DMS114 treated with DMSO at 0.1 percent for 48 hours (cell line): ENCODE data around the gene RASL10A.
A peak's percentile ranks its signal among the peaks of the same experiment; 100 is the strongest.

Experiments
- DNase-seq: peaks from one replicate; lab custom pipeline; 2025; ENCODE audit not compliant: unreplicated experiment; lab: John Stamatoyannopoulos, UW

RASL10A gene

DNA sequence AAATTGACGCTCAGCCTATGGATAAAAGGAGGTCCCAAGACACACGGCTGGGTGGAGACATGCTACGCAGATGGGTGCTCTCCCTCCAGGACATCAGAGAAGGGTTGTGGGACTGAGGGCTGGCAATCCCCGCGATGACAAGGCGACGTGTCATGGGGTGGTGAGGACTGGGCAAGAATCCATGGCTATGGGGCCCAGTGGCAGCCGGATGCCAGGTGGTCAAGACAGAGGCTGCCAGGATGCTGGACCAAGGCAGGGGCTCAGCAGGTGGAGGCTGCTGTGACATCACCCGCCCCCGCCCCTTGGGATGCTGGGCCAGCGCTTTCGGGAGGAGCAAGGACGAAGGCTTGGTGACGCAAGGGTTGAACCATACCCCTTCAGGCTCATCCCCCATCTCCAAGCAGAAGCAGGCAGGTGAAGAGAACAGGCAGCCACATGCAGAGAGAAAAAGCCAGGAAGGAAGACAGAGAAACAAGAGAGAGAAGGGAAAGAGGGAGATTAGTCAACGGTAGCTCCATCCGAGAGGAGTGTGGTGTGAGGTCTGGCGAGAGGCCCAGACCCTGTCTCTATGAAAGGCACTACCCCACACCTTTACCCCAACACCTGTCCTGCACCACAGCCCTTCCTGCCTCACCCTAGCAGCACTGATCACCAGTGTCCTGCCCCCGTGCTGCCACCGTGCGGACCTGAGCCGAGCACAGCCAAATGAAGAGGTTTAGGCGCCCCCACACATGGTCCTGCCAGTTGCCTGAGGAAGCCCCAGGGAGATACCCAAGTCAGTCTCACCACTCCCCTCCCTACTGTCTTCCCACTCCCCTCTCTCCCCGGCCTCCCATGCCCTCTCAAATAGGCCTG, 24.1 kb upstream of the RASL10A start:
- DNase-seq = no peak

DNA sequence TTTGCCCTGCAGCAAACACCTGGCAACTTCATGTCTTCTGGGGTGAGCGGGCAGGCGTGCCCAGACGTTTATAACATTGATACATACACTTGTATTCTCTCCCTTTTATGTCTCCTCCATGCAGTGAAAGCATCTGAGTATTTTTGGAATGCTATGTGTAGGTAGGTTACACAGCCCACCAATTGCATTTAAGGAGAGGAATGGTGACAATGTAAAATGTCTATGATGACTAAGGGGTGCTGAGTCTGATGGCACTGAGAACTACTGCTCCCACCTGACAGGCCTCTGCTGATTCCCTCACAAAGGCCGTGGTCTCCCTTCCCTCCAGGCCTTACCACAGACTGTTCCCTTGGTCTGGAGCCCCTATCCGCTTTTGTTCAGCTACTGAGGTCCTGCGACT, 22.9 kb upstream of the RASL10A start:
- DNase-seq = no peak

- DNase-seq = no peak
Observed at GRCh38 chr22:29337631-29338284, 22.3 kb upstream of the RASL10A start.

GRCh38 chr22:29336751-29337490, 21.4 kb upstream of the RASL10A start:
- no peak for DNase-seq

GRCh38 chr22:29335656-29336055, 20.2 kb upstream of the RASL10A start:
- DNase-seq = no peak

DNA sequence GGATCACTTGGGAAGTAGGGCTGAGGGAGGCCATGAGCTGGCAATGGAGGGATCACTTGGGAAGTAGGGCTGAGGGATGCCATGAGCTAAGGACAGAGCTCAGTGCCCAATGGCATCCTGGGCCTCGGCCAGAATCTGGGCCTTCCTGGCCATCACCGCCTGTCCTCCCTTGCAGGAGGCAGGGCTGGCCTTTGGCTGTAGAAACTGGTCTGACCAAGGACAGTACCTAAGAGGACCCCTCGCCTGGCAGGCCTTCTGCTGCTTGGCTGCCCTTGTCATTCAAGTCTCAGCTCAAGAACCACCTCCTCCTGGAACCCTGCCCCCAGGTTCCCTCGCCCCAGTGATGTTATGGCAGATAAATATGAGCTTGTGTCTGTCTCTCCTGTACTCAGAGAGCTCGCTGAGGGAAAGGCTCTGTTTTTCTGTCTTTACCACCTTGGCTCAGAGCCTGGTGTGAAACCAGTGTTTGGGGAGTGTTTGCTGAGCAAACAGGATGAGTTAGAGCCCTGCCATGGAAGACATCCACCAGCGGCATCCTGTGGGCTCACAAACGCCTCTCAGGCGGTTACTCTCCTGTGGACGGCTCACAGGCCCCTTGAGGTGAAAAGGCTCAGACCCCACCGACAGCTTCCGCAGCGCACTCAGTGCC, 19.3 kb upstream of the RASL10A start:
- no peak for DNase-seq

DNA sequence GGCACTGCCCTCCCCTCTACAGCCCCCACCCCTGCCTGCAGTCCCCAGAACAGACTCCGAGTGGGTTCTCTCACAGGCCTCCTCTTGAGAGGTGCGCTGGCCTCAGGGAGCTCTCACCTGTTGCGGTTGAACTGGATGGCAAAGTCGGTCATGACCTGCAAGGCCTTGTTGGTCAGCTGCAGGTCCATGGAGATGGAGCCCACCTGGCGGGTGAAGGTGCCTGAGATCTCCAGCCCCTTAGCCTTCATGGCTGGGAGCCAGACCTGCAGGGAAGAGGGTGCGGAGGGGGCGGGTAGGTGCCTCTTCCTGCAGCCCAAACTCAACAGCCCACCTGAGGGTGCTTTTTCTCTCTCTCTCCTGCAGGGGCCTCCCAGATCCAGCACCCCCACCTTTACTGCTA, 18.7 kb upstream of the RASL10A start:
- DNase-seq = no peak

- DNase-seq = no peak
Observed at GRCh38 chr22:29332886-29333496, 17.5 kb upstream of the RASL10A start.

GRCh38 chr22:29331658-29332300, 16.3 kb upstream of the RASL10A start:
- DNase-seq = no peak

DNA sequence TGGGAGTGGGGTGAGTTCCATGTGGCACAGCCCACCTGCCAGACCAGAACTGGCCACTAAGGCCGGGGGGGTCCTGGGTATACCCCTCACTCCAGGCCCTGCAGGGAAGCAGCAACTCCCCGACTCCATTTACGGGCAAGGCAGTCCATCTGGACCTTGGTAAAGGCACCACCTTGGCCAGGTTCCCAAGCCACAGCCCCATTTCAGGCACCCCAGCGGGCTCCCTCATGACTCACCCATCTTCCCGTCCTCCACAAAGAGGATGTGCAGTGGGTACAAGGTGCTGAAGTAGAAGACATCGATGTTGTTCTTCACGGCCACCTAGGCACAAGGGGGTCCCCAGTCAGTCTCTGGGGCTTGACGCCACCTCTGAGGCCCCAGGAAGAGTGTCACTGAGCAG, 15.7 kb upstream of the RASL10A start:
- no peak for DNase-seq

DNA sequence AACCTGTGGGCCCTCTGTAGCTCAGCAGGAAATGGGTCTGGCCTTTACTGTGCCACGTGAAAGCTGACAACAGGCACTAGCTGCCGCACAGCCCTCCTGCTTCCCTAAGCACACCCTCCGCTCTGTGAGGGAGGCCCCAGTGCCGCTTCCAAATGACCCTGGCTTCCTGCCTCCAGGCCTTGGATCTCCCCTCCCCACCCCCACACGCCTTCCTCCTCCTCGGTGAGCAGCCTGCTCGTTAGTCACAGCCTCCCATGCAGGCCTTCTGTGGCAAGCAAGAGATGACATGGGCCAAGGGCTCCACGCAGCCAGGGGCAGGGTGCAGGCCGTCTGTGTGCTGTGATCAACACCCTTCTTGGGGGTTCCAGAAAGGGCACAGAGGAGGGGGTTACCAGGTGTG, 15.3 kb upstream of the RASL10A start:
- DNase-seq = peak; percentile 92

DNA sequence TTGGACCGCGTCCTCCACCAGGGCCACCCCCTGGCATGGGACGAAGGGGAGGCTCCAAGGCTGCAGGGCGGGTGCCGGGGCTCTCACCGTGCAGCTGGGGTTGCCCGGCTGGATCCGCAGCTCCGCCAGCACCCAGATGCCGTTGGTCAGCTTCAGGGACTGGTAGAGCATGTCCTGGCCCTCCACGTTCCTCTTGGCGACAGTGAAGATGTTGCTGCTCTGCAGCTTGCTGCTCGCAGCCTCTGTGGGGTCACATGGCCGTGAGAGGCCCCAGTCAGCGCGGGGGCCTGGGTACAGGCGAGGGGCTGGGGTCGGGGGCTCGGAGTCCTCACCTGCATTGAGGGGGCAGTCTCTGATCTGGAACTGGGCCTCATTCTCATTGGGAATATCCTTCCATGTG, 14.8 kb upstream of the RASL10A start:
- DNase-seq = no peak

DNA sequence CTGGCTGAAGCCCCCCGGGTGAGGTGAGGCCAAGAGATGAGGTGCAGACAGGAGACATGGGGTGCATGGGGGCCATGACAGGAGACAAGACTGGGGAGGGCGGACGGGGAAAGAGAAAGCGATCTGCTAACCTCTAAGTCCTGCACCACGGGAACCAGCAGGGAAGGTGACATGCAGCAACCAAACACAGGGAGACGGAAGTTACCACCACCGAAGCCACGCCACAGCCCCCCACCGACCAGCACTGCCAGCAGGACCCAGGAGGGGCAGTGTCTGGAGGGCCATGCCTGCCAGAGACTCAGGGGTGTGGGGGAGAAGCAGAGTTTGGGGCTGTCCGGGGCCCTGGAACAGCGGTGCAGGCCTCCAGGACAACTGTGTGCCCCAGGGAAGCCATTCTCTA, 14.1 kb upstream of the RASL10A start:
- no peak for DNase-seq

DNA sequence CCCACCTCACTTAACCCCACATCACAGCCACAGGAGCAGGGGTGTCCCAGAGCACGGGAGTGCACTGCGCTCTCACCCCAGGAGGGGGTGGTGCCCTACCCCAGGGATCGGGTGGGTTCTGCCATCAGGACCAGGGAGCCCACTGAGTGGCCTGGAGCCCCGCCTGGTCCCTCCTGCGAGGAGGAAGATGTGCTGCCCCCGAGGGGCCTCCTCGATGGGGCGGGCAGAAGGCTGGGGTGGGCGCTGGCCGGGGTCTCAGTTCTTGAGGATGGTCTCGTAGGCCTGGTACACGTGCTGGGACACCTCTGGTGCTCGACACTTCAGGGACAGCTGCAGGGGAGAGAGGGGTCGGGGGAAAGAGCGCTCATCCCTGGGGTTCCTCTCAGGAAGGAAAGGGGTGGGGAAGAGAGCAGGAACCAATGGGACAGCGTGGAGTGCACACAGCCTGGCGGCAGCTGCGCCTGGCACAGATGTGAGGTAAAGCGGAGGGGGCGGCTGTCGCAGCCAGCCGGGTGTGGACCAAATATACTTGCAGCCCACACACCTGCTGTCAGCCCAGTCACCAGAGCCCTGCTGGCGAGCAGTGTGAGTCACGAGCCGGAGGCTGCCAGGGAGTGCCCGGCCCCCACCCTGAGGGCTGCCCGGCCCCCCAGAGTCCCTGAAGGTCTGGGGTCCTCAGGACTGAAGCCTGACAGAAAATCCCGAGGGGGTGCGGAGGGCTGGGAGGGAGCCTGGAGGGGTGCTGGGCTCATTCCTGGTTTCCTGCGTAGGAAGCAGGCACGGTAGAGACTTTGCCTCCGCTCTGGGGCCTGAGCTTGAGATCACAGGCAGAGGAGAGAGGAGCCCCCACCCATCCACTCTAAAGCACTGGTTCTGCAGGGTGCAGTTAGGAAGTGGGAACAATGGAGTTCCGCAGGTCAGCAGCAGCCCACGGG, 13.3 kb upstream of the RASL10A start:
- no peak for DNase-seq

DNA sequence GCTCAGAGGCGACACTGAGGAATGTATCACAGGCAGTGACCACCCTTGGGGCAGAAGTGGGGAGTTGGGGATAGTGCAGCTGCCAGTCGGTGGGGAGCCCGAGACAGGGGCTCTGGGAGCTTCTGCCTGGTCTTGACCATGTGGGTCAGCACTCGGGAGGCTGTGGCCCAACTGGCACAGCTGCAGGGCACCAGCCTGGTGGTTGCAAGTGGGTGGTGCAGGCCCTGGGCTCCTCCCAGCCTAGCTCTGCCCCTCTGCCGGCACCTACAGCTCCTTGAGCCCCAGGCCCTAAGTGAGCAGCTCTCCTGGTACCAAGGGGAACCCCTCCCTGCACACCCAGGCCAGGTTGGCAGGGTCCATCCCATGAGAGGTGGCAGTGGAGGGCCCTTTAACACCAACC, 12.6 kb upstream of the RASL10A start:
- DNase-seq = no peak

GRCh38 chr22:29327089-29327764, 11.7 kb upstream of the RASL10A start:
- no peak for DNase-seq

- no peak for DNase-seq
Observed at GRCh38 chr22:29326481-29326880, 11.0 kb upstream of the RASL10A start.

DNA sequence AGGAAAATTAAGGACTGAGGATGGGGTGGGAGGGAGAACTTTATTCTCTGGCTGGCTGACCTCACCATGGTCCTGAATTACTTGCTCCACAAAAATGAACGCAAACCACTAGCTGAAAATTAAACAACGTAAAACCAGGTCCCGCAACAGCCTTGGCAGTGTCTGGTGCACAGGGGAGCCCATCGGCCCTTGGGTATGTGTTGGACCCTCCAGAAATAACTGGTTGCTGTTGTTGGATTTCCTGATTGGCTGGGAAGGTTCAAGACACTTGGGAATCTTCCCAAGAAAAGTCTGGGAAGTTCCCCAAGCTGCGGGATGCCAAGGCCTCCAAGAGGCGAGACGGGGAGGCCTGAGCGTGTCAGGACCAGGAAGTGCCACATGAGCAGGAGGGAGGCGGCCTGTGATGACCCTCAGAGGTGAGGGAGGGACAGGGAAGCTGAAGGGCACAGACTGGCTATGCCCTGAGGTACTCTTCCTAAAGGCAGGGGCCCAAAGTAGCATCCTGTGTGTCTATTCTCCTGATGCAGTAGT, 10.4 kb upstream of the RASL10A start:
- DNase-seq = no peak

GRCh38 chr22:29325356-29325755, 9.9 kb upstream of the RASL10A start:
- DNase-seq = no peak
